ENCODE data around the gene IKZF2. TPM values are rescaled to one million over a fixed set of nuclear protein-coding genes. Genes with fewer than 3 reads are reported as not detected.
A peak's percentile ranks its signal among the peaks of the same experiment; 100 is the strongest.
"Not testable (repeated sequence)": the region's sequence is repeated elsewhere in the genome, so short reads cannot be mapped to it uniquely, and the experiment has no call there.

Gene IKZF2
- total RNA-seq, 1 donor, result 15.1 TPM

GRCh38 chr2:213042262-213042661 lies 109.2 kb downstream of the IKZF2 start:
- no peak for DNase-seq (ENCODE audit: low read depth)
- H3K4me3 ChIP-seq (ENCODE audit: low read depth, low read length), result no peak overlapping the region
- no peak for TF ChIP-seq CTCF (IDR thresholded peaks at IDR 0.05; ENCODE audit: insufficient read depth, low read depth, low read length)

- no peak for TF ChIP-seq CTCF (IDR thresholded peaks at IDR 0.05; ENCODE audit: insufficient read depth, low read depth, low read length)
- DNase-seq (ENCODE audit: low read depth), result peak; percentile 13
- no peak overlapping the region for H3K4me3 ChIP-seq (ENCODE audit: low read depth, low read length)
Observed at GRCh38 chr2:213036836-213037235, 114.6 kb downstream of the IKZF2 start.

- no peak overlapping the region for H3K4me3 ChIP-seq (ENCODE audit: low read depth, low read length)
- no peak for TF ChIP-seq CTCF (IDR thresholded peaks at IDR 0.05; ENCODE audit: insufficient read depth, low read depth, low read length)
- DNase-seq (ENCODE audit: low read depth), result no peak
Observed at GRCh38 chr2:213034585-213034984, 116.8 kb downstream of the IKZF2 start.

- TF ChIP-seq CTCF (IDR thresholded peaks at IDR 0.05; ENCODE audit: insufficient read depth, low read depth, low read length), result no peak
- DNase-seq (ENCODE audit: low read depth), result no peak
- H3K4me3 ChIP-seq (ENCODE audit: low read depth, low read length), result no peak overlapping the region
Observed at GRCh38 chr2:213032607-213033006, 118.8 kb downstream of the IKZF2 start.

- TF ChIP-seq CTCF (IDR thresholded peaks at IDR 0.05; ENCODE audit: insufficient read depth, low read depth, low read length), result no peak
- DNase-seq (ENCODE audit: low read depth), result no peak
- H3K4me3 ChIP-seq (ENCODE audit: low read depth, low read length), result no peak overlapping the region
Observed at GRCh38 chr2:213022987-213023386, 128.4 kb downstream of the IKZF2 start.

- peak; percentile 38 for DNase-seq (ENCODE audit: low read depth)
- H3K4me3 ChIP-seq (ENCODE audit: low read depth, low read length), result no peak overlapping the region
- TF ChIP-seq CTCF (IDR thresholded peaks at IDR 0.05; ENCODE audit: insufficient read depth, low read depth, low read length), result no peak
Observed at GRCh38 chr2:213021971-213022899, 129.2 kb downstream of the IKZF2 start.

GRCh38 chr2:213020913-213021312 lies 130.5 kb downstream of the IKZF2 start:
- DNase-seq (ENCODE audit: low read depth); H3K4me3 ChIP-seq (ENCODE audit: low read depth, low read length): not testable (repeated sequence)
